ENCODE data around the gene NAPA.

Gene NAPA

DNA sequence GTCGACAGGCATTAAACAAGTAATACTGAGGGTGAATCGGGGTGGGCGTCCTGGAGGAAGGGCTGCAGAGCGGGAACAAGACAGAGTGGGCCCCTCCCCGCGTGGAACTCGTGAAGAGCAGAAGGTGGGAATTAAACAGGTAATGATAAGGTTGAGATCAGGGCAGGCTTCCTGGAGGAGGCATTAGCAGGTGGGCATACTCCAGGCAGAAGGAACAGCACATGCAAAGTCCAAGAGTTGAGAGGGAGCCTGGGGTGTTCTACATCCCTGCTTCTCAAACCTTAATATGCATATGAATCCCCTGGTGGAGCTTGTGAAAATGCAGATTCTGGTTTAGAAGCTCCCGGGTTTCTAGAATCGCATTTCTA is 66.5 kb downstream of the NAPA start:
- DNase-seq, result no peak

DNA sequence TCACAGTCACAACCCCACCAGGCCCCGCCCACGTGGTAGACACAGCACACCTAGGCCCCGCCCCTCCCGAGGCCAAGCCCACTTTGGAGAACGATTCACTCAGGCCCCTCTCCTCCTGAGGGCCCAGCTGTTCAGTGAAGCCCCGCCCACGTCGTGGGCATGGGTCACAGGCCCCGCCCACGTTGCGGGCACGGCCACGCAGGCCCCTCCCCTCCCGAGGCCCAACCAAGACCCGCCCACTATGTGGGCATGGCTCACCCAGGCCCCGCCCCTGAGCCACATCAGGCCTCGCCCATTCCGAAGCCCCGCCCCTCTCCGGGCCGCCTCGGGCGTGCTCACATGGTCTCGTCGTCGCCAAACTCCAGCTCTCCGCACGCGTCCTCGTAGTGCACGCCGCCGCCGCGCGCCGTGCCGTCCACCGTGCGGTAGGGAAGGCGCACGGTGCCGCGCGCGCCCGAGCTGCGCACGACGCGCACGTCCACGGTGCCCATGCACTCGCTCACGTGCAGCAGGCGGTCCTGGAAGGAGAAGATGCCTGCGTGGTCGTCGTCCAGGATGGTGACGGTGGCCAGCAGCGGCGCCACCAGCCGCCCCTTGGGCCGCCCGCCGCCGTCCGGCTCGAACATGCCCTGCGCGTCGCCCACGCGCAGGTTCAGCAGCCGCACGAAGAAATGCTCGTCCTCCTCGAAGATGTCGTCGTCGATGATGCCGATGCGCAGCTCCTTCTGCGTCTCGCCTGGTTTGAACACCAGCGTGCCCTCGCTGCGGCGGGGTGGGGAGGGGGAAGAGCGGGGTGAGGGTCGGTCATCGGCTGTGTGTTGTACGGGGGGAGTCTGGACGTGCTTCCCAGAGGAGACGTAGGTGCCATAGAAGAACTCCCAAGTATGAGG is 67.1 kb downstream of the NAPA start:
- DNase-seq, result no peak

DNA sequence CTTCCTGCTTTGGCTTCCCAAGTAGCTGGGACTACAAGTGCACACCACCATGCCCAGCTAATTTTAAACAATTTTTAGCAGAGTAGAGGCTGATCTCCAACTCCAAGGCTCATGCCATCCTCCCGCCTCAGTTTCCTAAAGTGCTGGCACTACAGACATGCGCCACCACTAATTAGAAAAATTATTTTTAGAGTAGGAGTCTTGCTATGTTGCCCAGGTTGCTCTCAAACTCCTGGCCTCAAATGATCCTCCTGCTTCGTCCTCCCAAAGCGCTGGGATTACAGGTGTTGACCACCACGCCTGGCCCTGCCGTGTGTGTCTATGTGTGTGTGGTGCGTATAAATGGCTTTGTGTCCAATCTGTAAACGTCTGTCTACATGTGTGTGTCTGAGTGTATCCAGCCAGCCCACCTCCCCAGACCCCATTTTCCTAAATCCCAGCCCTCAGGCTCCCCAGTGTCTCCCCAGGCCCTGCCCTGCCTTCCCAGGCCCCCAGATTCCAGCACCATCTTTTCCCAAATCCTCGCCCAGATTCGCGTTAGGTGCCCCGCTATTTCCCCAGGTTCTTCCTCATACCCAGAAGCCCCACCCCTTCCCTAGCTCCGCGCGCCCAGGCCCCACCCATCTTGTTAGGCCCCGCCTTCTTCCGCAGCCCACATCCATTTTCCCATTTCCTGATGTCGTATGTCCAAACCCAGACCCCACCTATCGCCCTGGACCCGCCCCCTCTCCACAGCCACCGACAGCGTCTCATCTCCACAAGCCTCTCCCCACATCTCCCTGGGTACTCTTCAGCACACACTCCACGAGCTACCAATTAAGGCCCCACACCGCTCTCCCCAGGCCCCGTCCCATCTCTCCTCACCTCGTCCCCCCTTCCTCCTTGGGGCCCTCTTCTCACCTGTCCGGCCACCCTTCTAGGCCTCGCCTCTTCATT is 68.1 kb downstream of the NAPA start:
- no peak for DNase-seq

DNA sequence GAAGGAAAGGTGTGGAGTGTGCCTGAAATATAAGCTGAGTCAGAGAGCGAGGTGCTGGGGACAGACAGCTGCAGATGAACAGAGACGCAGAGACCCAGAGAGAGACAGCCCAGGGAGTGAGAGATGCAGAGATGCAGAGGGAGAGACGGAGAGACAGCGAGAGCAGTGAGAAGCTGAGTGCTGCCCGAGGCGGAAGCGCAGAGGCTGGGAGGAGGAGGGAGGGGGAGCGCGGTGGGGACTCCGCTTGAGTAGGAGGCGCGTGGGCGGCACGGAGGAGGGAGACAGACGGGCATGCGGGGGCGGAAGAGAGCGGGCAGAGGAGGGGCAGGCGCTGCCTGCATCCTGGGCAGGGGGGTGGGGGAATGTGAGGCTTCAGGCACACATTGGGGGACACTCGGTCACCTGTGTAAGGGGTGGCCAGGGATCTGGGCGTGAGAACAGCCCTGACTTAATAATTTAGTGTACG is 68.9 kb downstream of the NAPA start:
- peak; percentile 16 for DNase-seq

DNA sequence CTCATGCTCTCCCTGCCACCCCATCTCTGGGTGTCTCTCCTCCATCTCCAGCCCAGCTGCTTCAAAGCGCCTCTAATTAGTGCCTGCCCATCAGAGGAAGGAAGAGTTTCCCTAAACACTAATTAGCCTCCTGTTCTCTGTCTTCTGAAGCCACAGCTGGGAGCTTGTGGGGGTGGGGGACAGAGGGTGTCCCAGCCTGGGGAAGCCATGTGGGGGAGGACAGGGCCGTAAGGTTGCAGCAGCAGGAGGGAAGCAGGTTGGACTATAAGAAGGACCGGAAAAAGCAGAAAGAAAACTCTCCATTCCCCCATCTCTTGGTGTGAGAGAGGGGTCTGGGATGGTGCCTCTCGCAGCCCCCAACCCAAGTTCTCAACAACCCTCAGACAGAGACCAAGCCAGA is 69.3 kb downstream of the NAPA start:
- DNase-seq, result no peak

DNA sequence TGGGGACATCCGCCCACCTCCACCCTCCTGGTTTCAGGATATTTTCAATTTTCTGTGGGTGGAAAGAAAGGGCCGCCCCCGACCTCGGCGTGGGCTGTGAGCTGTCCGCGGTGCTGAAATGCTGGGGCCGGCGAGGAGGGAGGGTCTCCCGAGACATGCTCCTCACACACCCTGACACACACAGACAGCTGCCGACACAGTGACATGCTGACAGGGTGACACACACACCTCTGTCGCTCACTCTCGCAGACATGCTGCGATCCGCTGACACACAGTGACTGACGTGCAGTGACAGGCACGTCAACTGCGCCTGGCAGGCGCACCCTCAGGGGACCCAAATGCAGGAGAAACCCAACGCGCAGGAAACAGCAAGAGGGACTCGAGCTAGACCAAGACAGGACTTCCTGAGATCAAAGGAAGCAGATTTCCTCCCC is 70.5 kb downstream of the NAPA start:
- DNase-seq, result no peak

DNA sequence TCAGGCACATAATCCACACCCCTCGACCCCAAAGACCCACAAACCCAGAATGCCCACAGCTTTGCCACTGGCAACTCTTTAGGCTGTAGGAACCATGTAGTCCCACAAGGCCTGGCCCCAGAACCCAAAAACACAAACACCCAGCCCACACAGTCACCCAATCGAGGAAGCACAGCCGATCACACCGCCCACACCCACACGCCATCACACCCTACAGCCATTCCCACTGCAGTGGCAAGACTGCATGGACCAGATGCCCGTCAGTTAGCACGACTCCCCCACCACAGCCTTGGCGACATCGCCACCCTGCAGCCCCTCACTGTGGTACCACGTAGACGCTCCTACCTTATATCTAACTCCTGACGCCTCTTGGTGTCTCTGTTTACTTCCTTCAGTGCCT is 71.5 kb downstream of the NAPA start:
- no peak for DNase-seq

DNA sequence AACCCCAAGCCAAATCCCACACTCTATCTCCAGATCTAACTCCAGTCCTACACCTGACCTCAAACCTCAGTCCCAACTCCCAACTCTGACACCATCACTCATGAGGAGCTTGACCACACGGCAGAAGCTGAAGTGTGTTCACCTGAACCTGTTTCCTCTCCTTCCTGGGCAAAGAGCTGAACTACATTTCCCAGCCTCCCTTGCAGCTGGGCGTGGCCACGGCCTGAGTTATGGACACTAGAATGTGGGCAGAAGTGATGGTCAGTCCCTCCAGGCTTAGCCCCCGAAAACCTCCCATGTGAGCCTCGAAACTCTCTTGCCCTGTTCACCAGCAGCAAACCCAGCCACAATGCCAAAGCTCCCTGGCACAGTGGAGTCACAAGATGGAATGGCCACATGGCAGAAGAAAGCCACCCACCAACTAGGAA is 76.1 kb downstream of the NAPA start:
- no peak for DNase-seq

Measured in DMS79 (cell line).